GM23248 (cell line): Measurements from ENCODE around the gene TLE3. TPM values are rescaled to one million over a fixed set of nuclear protein-coding genes. Genes with fewer than 3 reads are reported as not detected.
A peak's percentile ranks its signal among the peaks of the same experiment; 100 is the strongest.

ENCODE experiments used
- DNase-seq: peaks from one replicate; pipeline ENCODE4 v3.0.0-alpha.2; 2015
- H2AFZ ChIP-seq: fragments of 200-600 bp; sonication (generic); 2 replicates; pipeline ENCODE4 v1.6.1; 2016; ENCODE audit warnings: antibody characterized with exemption
- H3F3A ChIP-seq: fragments of 200-600 bp; sonication (generic); 2 replicates; pipeline ENCODE4 v1.6.1; 2016; ENCODE audit warnings: mild to moderate bottlenecking, antibody characterized with exemption, mixed run types; ENCODE audit not compliant: insufficient read depth
- H3K27ac ChIP-seq: fragments of 200-600 bp; sonication (generic); 2 replicates; pipeline ENCODE4 v1.5.1; 2016; ENCODE audit warnings: mild to moderate bottlenecking
- H3K27me3 ChIP-seq: fragments of 200-600 bp; sonication (generic); replicated peaks from 2 replicates; pipeline ENCODE4 v1.6.1; 2016; ENCODE audit warnings: mild to moderate bottlenecking; ENCODE audit not compliant: insufficient read depth
- H3K36me3 ChIP-seq: fragments of 200-600 bp; sonication (generic); 2 replicates; pipeline ENCODE4 v1.6.1; 2016; ENCODE audit warnings: low read depth, mild to moderate bottlenecking
- H3K4me1 ChIP-seq: fragments of 200-600 bp; sonication (generic); 2 replicates; pipeline ENCODE4 v1.6.1; 2016; ENCODE audit warnings: mild to moderate bottlenecking; ENCODE audit not compliant: insufficient read depth
- H3K4me2 ChIP-seq: fragments of 200-600 bp; sonication (generic); one replicate; pipeline ENCODE4 v1.6.1; 2016; ENCODE audit warnings: mild to moderate bottlenecking; ENCODE audit not compliant: unreplicated experiment
- H3K4me3 ChIP-seq: fragments of 200-600 bp; sonication (generic); 2 replicates; pipeline ENCODE4 v1.5.1; 2016; ENCODE audit warnings: mild to moderate bottlenecking
- H3K79me2 ChIP-seq: fragments of 200-600 bp; sonication (generic); 2 replicates; pipeline ENCODE4 v1.6.1; 2016; ENCODE audit warnings: mild to moderate bottlenecking; ENCODE audit not compliant: insufficient read depth
- H3K9ac ChIP-seq: fragments of 200-600 bp; sonication (generic); 2 replicates; pipeline ENCODE4 v1.6.1; 2016; ENCODE audit warnings: mild to moderate bottlenecking
- H3K9me2 ChIP-seq: fragments of 200-600 bp; sonication (generic); 2 replicates; pipeline ENCODE4 v1.6.1; 2016; ENCODE audit warnings: mixed run types, mild to moderate bottlenecking, moderate library complexity; ENCODE audit not compliant: insufficient read depth
- H3K9me3 ChIP-seq: fragments of 200-600 bp; sonication (generic); one replicate; pipeline ENCODE4 v1.6.1; 2017; ENCODE audit warnings: low read depth
- H4K20me1 ChIP-seq: fragments of 200-600 bp; sonication (generic); 2 replicates; pipeline ENCODE4 v1.6.0; 2016; ENCODE audit not compliant: insufficient read depth
- EZH2 ChIP-seq: fragments of 200-600 bp; sonication (generic); IDR thresholded peaks from 2 replicates; pipeline ENCODE4 v1.6.1; 2018; ENCODE audit warnings: antibody characterized with exemption, mild to moderate bottlenecking; ENCODE audit not compliant: insufficient read depth, poor library complexity, severe bottlenecking
- EZH2phosphoT487 ChIP-seq: fragments of 200-600 bp; sonication (generic); IDR thresholded peaks from 2 replicates; pipeline ENCODE4 v1.6.1; 2018; ENCODE audit warnings: antibody characterized with exemption, moderate library complexity, mild to moderate bottlenecking, low read depth; ENCODE audit not compliant: insufficient read depth
- WGBS, 2 experiments: methylation state at CpG; one replicate each; pipeline ENCODE4 v1.1.6; 2015 to 2017; ENCODE audit warnings: low lambda C conversion rate in 2 of 2, low coverage in 1 of 2; ENCODE audit errors: missing lambda C conversion rate in 2 of 2; 5-methylcytosine and 5-hydroxymethylcytosine counted together
- in situ Hi-C: fragments of 300-500 bp; cut with MboI; formaldehyde crosslinking; loops from 2 replicates; pipeline ENCODE4 v1.15.0; 2020
- polyA plus RNA-seq: library from polyadenylated mRNA; unstranded; fragments of >200 nt; fragmentation: Nextera tagmentation; extraction: Ambion mirVana; gene quantifications from 2 replicates; pipeline ENCODE4 v1.2.1, GENCODE V29; 2016
- total RNA-seq: library from RNA; depleted of rRNA; stranded (reverse); fragments of >200 nt; shearing (Covaris generic); gene quantifications from 2 replicates; pipeline ENCODE4 v1.2.3, GENCODE V29; 2014

The TLE3 gene
- total and polyA plus RNA-seq, 2 experiments from 2014 or later: 11.7 to 37.6 TPM

DNA sequence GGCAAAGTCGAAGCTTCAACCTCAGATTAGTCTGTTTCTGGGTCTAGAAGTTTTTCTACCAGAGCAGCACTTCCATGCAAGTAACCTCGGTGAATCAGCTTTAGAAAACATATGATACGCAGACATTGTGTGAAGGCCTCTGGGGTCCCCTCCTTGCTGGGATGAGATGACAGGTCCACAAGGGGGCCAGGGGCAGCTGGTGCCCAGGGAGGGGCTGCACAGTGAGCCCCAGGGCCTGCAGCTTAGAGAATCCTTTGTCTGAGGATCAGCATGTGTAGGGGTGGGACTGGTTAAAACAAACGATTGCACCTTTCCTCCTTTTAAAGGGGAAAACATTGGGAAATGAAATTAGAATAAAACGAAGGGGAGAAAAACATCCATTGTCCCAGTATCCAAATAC, 47.5 kb upstream of the TLE3 start:
- in situ Hi-C loops: no loop called here
- no peak overlapping the region for H3K4me2 ChIP-seq
- 60 to 65% methylated on average over 5 of the region's 5 CpGs for WGBS, 2 experiments

DNA sequence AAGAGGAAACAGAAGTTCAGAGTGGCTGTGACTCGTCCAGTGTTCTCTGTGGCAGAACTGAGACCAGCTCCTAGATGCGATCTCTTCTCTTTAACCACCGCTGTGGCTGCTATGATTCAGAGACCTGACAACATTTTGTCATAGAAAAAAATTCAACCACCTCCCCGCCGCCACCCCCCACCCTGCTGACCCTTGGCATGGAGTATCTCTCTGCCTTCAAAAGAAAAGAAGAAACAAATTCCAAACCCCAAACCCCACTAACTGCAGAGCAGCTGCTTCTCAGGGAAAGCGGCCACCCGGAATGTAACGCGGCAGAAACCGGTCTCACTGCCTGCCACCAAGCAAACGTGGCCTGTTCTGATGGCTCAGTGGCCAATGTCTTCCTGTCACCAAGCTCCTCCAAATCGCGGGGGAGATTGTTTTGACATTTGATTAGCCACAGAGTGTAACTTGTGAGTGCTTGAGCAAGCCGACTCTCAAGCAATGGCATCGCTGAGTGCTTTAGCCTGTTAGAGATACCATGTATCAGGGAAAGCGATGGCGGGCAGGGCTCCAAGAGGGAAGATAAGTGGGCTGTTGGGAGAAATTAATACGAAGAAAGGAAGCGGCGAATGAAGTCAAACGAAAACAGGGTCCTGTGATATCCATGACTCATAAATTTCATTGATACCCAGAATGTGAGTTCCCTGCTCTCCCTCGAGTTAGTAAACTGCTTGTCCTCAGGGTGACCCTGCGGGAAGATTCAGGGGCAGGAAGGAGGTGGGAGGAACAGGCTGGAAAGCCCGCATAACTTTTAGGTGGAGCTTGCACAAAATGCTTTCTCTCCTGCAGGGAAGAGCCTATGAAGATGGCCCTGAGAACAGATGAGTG, 44.8 kb upstream of the TLE3 start:
- Histone ChIP-seq H3F3A (no peaks in the 10 kb centered on the region), H3K4me1 (no peaks in the 10 kb centered on the region), H3K27me3 (peaks cover 33% of the 10 kb centered on the region), H3K36me3 (no peaks in the 10 kb centered on the region), H3K9ac (no peak overlapping the region), H3K4me3 (no peak overlapping the region), H3K4me2 (no peak overlapping the region), H3K9me3 (no peaks in the 10 kb centered on the region), H3K27ac (no peak overlapping the region), H3K9me2 (no peaks in the 10 kb centered on the region), H2AFZ (no peak overlapping the region), H3K79me2 (no peaks in the 10 kb centered on the region), H4K20me1 (no peaks in the 10 kb centered on the region)
- DNase-seq: peak; percentile 59
- TF ChIP-seq EZH2phosphoT487 (no peak), EZH2 (no peak)
- in situ Hi-C loops: no loop called here
- WGBS, 2 experiments: 69 to 74% methylated on average over 23 to 24 of the region's 24 CpGs

More for the DNA sequence above, 47.5 kb upstream of the TLE3 start:
- Histone ChIP-seq H3K79me2 (no peaks in the 10 kb centered on the region), H3F3A (no peaks in the 10 kb centered on the region), H3K36me3 (no peaks in the 10 kb centered on the region), H2AFZ (no peak overlapping the region), H3K4me1 (no peaks in the 10 kb centered on the region), H3K27ac (no peak overlapping the region), H3K9me2 (no peaks in the 10 kb centered on the region), H3K27me3 (peaks cover 19% of the 10 kb centered on the region; the same call in 1 of the 2 replicates), H4K20me1 (no peaks in the 10 kb centered on the region), H3K9me3 (no peaks in the 10 kb centered on the region), H3K9ac (no peak overlapping the region), H3K4me3 (no peak overlapping the region)
- TF ChIP-seq EZH2phosphoT487: no peak
- no peak for TF ChIP-seq EZH2
- no peak for DNase-seq

GRCh38 chr15:70142072-70142321, 44.3 kb upstream of the TLE3 start:
- DNase-seq: no peak
- H2AFZ ChIP-seq: no peak overlapping the region
- no peaks in the 10 kb centered on the region for H3K9me2 ChIP-seq
- no peak overlapping the region for H3K4me2 ChIP-seq
- no peak for TF ChIP-seq EZH2
- no peak for TF ChIP-seq EZH2phosphoT487
- H3K4me3 ChIP-seq: no peak overlapping the region
- no peak overlapping the region for H3K27ac ChIP-seq
- no peaks in the 10 kb centered on the region for H4K20me1 ChIP-seq
- H3F3A ChIP-seq: no peaks in the 10 kb centered on the region
- H3K79me2 ChIP-seq: no peaks in the 10 kb centered on the region
- peaks cover 33% of the 10 kb centered on the region for H3K27me3 ChIP-seq
- in situ Hi-C loops: no loop called here
- no peak overlapping the region for H3K9ac ChIP-seq
- no peaks in the 10 kb centered on the region for H3K9me3 ChIP-seq
- no peaks in the 10 kb centered on the region for H3K4me1 ChIP-seq
- no peaks in the 10 kb centered on the region for H3K36me3 ChIP-seq

GRCh38 chr15:70141376-70142071, 43.8 kb upstream of the TLE3 start:
- 91 to 95% methylated on average over 10 of the region's 10 CpGs for WGBS, 2 experiments

More at GRCh38 chr15:70141376-70142071, 43.8 kb upstream of the TLE3 start:
- Histone ChIP-seq H3K9me2 (no peaks in the 10 kb centered on the region), H3K4me3 (no peak overlapping the region), H4K20me1 (no peaks in the 10 kb centered on the region), H3K79me2 (no peaks in the 10 kb centered on the region), H3K27me3 (peaks cover 33% of the 10 kb centered on the region), H3K27ac (no peak overlapping the region), H3F3A (no peaks in the 10 kb centered on the region), H2AFZ (no peak overlapping the region), H3K4me1 (no peaks in the 10 kb centered on the region), H3K9me3 (no peaks in the 10 kb centered on the region), H3K9ac (no peak overlapping the region), H3K4me2 (no peak overlapping the region), H3K36me3 (no peaks in the 10 kb centered on the region)
- in situ Hi-C loops: no loop called here
- TF ChIP-seq EZH2: no peak
- TF ChIP-seq EZH2phosphoT487: no peak
- no peak for DNase-seq
